HG03066 (cell line): Measurements from ENCODE around the gene RPL5.
"Not testable (repeated sequence)": the region's sequence is repeated elsewhere in the genome, so short reads cannot be mapped to it uniquely, and the experiment has no call there.

ENCODE experiments used
- ATAC-seq: cut with Tn5 transposase; IDR thresholded peaks from one replicate; pipeline ENCODE4 v1.9.1; 2021; ENCODE audit warnings: low read depth; ENCODE audit not compliant: unreplicated experiment

Gene RPL5

GRCh38 chr1:92831762-92832536 is at the start of gene RPL5:
RPL5 (plus strand) TSS chr1:92832040; CDS start chr1:92832115, 75 bp downstream.
- ATAC-seq, result peak; percentile 94

GRCh38 chr1:92783550-92783949 is 48.3 kb upstream of the RPL5 start:
- ATAC-seq, result not testable (repeated sequence)

GRCh38 chr1:92784021-92784638 is 47.7 kb upstream of the RPL5 start:
- peak; percentile 1 for ATAC-seq

- ATAC-seq, result peak; percentile 93
Observed at GRCh38 chr1:92784639-92785500, 47.0 kb upstream of the RPL5 start, which contains the start of gene EVI5. EVI5 (minus strand) TSS chr1:92785108; CDS start chr1:92736546, 48,562 bp downstream.

GRCh38 chr1:92786111-92786901 is 45.5 kb upstream of the RPL5 start:
- ATAC-seq, result no peak

GRCh38 chr1:92790081-92790480 is 41.8 kb upstream of the RPL5 start:
- ATAC-seq, result no peak

- ATAC-seq, result no peak
Observed at GRCh38 chr1:92790867-92791266, 41.0 kb upstream of the RPL5 start.

- ATAC-seq, result no peak
Observed at GRCh38 chr1:92791487-92792066, 40.3 kb upstream of the RPL5 start.

- ATAC-seq, result no peak
Observed at GRCh38 chr1:92792340-92792782, 39.5 kb upstream of the RPL5 start.

GRCh38 chr1:92795166-92795565 is 36.7 kb upstream of the RPL5 start:
- ATAC-seq, result no peak

GRCh38 chr1:92797297-92797696 is 34.5 kb upstream of the RPL5 start:
- no peak for ATAC-seq

GRCh38 chr1:92797961-92798360 is 33.9 kb upstream of the RPL5 start:
- no peak for ATAC-seq

GRCh38 chr1:92803140-92803887 is 28.5 kb upstream of the RPL5 start:
- ATAC-seq, result no peak

- ATAC-seq, result no peak
Observed at GRCh38 chr1:92804721-92805201, 27.1 kb upstream of the RPL5 start.

- ATAC-seq, result no peak
Observed at GRCh38 chr1:92805216-92805615, 26.6 kb upstream of the RPL5 start.

- no peak for ATAC-seq
Observed at GRCh38 chr1:92808381-92808780, 23.5 kb upstream of the RPL5 start.

GRCh38 chr1:92816732-92817131 is 15.1 kb upstream of the RPL5 start:
- no peak for ATAC-seq

GRCh38 chr1:92817137-92817697 is 14.6 kb upstream of the RPL5 start:
- no peak for ATAC-seq
